ENCODE measurements around the gene SLC2A1. TPM values are rescaled to one million over a fixed set of nuclear protein-coding genes. Genes with fewer than 3 reads are reported as not detected.

Gene SLC2A1
- total and polyA plus RNA-seq, 2 of the 13 experiments (the other 11 are each of a cell fraction or from before 2014, with no cell fraction given), result 125 to 423 TPM

- TF ChIP-seq ZFX (CRISPR knock-in tag; IDR thresholded peaks at IDR 0.05; ENCODE audit: low read depth) (peak; percentile 69), EZH2 (conservative IDR thresholded peaks at IDR 0.05; ENCODE audit: low read depth, low read length) (no peak), RNF2 (conservative IDR thresholded peaks at IDR 0.05; ENCODE audit: low read depth) (no peak), MIER3 (CRISPR knock-in tag; IDR thresholded peaks at IDR 0.05; ENCODE audit: borderline replicate concordance) (peak; percentile 23; the same call in 1 of the 2 replicates), MZF1 (CRISPR knock-in tag; IDR thresholded peaks at IDR 0.05; ENCODE audit: borderline replicate concordance) (no peak), TBX3 (IDR thresholded peaks at IDR 0.05; ENCODE audit: borderline replicate concordance) (no peak), HOXA7 (CRISPR knock-in tag; IDR thresholded peaks at IDR 0.05) (no peak), RFX3 (CRISPR knock-in tag; IDR thresholded peaks at IDR 0.05) (no peak), ZSCAN20 (CRISPR knock-in tag; IDR thresholded peaks at IDR 0.05; ENCODE audit: borderline replicate concordance) (no peak), SOX6 (IDR thresholded peaks at IDR 0.05) (no peak), SOX6 (CRISPR knock-in tag; IDR thresholded peaks at IDR 0.05) (no peak), MAFF (IDR thresholded peaks at IDR 0.05; ENCODE audit: low read depth, low read length) (no peak), ZNF34 (CRISPR knock-in tag; IDR thresholded peaks at IDR 0.05; ENCODE audit: borderline replicate concordance) (no peak), SMAD1 (CRISPR knock-in tag; IDR thresholded peaks at IDR 0.05; ENCODE audit: borderline replicate concordance, low read depth) (no peak), ZNF652 (CRISPR knock-in tag; IDR thresholded peaks at IDR 0.05; ENCODE audit: borderline replicate concordance, low read depth) (no peak), FOXJ3 (CRISPR knock-in tag; IDR thresholded peaks at IDR 0.05; ENCODE audit: borderline replicate concordance) (no peak), KDM2A (CRISPR knock-in tag; IDR thresholded peaks at IDR 0.05; ENCODE audit: borderline replicate concordance, low read depth) (peak; percentile 35; the same call in 1 of the 2 replicates), ZBTB26 (CRISPR knock-in tag; IDR thresholded peaks at IDR 0.05; ENCODE audit: borderline replicate concordance) (no peak), SP140L (CRISPR knock-in tag; IDR thresholded peaks at IDR 0.05; ENCODE audit: borderline replicate concordance) (no peak), SKI (IDR thresholded peaks at IDR 0.05; ENCODE audit: partially characterized antibody) (no peak), ZNF17 (CRISPR knock-in tag; IDR thresholded peaks at IDR 0.05) (no peak), MXD1 (CRISPR knock-in tag; IDR thresholded peaks at IDR 0.05) (peak; percentile 86), ZNF354B (CRISPR knock-in tag; IDR thresholded peaks at IDR 0.05) (no peak), ZBTB14 (CRISPR knock-in tag; IDR thresholded peaks at IDR 0.05) (peak; percentile 35; the same call in 1 of the 2 replicates), ZNF496 (CRISPR knock-in tag; IDR thresholded peaks at IDR 0.05; ENCODE audit: insufficient replicate concordance) (no peak), CEBPG (CRISPR knock-in tag; IDR thresholded peaks at IDR 0.05) (no peak), ZNF775 (CRISPR knock-in tag; IDR thresholded peaks at IDR 0.05; ENCODE audit: borderline replicate concordance) (no peak), ZFP90 (CRISPR knock-in tag; IDR thresholded peaks at IDR 0.05; ENCODE audit: borderline replicate concordance) (0 out of 2 replicates have a peak, but pooled peaks have one; percentile 10), ATRX (CRISPR knock-in tag; IDR thresholded peaks at IDR 0.05; ENCODE audit: borderline replicate concordance) (no peak), SNAI1 (CRISPR knock-in tag; IDR thresholded peaks at IDR 0.05; ENCODE audit: borderline replicate concordance) (no peak), SMARCC2 (IDR thresholded peaks at IDR 0.05) (no peak)
These were observed 684 bp downstream of the SLC2A1 start (continued) for GRCh38 chr1:42957880-42958487.
